Suppressor macrophage treated with lipopolysaccharide for 4 hours (primary cell): ENCODE results near the gene LIF.

Experiments used
- DNase-seq: peaks from one replicate; pipeline ENCODE4 v3.0.0-alpha.2; 2020

The LIF gene

DNA sequence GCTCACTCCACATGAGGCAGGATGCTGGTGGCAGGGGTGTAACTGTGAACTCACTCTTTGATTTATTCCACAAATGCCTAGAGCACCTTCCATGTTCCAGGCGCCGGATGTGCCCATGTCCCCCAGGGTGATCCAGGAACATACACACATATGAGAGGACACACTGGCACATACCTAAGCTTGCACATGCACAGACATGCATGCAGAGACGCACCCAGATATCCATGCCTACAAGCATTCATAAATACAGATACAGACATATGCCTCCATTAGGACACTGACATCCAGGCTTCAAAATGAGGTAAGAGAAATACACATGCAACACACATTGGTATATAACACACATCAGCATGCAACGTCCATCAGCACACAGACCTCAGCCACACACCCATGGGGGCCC lies 15.6 kb upstream of the LIF start:
- no peak for DNase-seq

DNA sequence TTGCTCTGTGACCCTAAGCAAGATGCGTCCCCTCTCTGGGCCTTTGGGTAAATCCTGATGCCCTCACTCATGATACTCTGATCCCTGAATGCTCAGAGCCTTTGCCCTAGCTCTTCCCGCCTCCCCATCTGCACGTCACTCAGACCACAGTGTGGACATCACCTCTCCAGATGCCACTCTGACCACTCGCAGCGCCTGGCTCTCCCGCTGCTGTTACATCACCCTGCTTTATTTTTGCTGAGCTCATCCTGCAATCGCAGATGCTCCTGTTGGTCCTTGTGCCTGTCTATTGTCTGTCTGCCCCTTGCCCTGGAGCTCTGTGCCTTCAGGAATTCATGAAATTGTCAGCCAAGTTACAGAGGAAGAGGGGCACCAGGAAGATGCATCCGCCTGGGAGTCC lies 14.6 kb upstream of the LIF start:
- peak; percentile 62 for DNase-seq

DNA sequence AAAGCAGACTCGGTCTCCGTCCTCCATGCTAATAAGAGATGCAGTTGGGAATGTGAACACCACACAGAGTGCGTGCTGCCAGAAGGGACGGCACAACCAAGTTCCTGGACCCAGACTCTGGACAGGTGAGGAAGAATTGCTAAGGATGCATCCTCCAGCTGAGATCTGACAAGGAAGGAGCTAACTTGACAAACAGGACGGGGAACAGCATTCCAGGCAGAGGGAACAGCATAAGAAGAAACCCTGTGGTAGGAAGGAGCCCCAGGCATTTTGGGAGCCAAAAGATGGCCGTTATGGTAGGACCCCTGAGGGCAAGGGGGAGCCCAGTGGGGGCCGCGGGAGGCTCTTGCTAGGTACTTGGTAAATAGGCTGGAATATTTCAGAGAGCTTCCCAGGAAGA lies 14.1 kb upstream of the LIF start:
- DNase-seq = no peak

DNA sequence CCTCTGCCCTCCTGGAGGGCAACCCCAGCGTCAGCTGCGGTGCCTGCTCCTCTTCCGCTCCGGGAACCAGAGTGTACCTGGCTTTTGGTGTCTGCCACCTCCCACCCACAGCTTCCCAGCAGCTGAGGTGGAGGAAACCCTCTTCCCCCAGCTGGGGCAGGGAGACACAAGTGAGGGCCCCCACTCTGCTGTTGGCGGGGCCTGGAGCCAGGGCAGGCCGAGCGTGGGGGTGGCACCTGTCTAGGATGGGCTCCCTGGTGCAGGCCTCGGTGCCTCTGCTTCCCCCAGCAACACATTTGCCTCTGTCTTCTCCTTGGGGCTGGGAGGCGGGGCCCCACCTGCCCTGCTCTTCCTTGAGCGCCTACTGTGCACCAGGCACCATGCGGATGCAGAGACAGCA lies 13.7 kb upstream of the LIF start:
- no peak for DNase-seq

DNA sequence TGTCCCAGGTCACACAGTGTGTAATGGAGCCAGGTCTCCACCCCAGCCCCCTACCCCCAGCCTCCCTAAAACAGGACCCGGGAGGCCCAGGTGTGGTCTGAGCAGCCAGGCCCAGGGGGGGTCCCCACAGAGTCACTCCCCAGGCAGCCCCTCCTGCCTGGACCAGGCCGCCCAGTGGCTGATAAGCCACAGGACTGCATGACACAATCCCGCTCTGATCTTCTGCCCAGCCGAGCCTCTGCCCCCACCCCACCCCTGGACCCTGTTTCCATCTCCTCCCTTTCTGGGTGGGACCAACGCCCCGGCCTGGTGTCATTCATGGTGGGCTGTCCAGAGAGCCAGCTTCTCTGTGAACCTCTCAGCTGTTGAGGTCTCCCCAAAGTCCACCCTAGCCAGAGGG lies 7.8 kb upstream of the LIF start:
- no peak for DNase-seq

DNA sequence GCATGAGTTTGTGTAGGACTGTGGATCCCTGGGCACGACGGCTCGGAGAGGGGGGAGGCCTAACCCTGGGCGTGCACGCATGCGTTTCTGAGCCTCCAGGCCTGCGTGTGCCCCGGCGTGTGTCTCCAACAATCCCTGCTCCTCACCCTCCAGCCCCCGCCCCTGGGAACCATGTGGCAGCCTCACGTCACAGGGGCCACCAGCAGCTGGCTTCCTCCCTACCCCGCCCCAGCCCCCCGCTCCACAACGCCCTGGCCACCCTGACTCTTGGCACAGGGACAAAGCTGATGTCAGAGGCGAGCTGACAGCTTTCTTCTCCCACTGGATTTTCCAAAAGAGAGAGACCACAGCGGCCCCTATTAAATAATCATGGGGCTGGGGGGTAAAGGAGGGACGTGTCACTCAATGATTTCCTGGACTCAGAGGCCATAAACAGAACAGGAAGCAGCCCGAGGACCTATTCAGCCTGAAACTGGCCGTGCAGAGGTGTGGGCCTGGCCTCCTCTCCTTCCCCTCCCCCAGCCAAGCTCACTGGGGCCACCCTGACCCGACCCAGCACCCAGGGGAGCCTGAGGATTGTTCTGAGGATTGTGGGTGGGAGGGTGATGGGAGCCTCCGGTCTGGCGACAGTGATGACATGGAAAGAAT lies 6.8 kb upstream of the LIF start:
- peak; percentile 42 for DNase-seq

DNA sequence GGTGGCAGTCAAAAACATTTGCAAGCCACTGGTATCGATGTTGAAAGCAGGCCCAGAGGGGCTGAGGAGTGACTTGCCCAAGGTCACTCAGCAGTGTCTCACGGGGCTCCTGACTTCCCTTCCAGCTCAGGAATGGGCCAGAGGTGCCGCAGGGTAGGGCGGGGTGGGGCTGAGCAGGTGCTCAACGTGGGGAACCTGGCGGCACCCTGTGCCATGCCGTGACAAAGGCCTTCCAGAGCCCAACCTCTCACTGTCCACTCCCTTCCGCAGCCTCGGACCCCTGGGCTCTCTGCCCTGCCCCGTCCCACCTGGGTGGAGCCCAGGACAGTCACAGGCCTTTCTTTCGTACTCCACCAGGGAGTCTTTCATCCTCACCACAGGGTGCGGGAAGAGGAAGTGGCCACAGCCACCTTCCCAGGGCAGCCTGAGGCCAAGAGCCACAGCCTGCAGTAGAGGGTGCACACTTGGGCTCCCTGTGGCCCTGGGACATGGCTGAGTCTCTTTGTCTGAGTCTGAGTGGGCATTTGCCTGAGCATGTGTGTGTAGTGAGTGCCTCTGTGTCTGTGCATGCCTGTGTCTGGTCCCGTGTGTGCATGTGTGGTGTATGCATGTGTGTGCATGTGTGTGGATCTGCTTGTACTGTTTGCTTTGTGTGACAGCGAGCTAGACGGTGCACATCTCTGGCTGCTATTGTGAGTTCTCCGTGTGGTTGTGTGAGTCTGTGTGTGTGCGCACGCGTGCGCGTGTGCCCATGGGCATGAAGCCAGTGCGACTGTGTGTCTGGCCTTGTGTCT lies 6.0 kb upstream of the LIF start:
- DNase-seq = no peak

DNA sequence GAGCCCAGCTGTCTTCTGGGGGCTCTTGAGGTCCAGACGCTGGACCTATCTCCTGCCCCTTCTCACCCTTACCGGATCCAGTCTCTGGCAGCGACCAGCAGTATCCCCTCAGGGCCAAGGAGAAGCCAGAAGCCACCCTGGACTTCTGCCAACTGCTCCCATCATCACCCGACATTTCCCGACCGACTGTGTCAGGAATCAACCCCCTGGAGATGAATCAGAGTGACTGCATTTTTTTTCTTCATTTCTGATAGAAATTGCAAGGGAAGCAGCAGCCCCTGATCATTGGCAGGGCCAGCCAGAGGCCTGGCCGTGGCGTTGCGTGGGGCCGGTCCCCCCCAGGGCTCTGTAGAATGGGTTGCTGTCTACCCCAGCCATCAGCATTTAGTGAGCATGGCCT lies 5.2 kb upstream of the LIF start:
- DNase-seq = no peak

DNA sequence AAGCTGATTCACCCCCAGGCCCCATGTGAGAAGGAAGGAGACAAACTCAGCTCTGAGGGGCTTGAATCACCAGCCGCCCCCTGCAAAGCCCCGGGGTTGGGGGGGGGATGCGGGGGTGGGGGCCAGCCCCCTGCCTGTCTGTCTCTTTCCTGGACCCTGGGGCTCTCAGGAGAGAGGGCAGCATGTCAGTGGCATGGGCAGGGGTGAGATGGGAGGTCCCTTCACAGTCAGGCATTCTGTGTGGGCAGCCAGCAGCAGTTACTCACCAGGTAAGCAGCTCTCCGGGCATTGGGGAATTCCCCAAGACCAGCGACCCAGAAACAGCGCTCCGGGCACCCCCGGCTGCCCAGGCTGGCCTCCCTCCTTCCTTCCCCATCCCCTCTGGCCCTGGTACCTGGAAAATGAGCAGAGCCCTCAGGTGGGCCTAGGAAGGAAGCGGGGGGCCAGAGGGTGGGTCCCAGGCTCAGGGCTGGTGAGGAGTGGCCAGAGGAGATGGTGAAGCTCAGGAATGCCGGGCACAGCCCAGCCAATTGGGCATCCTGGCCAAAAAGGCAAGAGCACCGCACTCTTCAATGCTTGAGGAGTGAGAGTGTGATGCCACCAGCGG lies 4.2 kb upstream of the LIF start:
- no peak for DNase-seq

DNA sequence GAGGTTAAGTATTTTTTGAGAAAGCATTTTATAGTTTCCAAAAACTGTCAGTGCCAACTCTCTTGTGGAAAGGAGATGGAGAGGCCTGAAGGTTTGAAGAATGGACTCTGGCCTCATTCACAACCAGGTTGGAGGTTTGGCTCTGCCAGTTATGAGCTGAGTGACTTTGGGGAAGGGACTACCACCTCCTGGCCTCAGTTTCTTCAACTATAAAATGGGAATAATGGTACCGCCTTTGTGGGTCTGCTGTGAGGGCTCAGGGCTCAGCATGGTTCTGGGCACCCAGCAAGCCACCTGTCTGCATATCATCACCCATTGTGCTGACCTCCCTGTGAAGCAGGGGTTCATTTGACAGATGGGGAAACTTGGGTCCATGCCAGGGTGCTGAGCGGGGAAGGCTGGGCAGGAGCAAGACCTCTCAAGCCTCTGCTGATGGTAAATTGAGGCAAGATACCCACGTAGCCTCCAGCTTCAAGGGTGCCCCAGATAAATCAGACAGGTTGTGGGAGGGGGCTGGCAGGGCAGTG lies 3.5 kb upstream of the LIF start:
- DNase-seq = no peak

DNA sequence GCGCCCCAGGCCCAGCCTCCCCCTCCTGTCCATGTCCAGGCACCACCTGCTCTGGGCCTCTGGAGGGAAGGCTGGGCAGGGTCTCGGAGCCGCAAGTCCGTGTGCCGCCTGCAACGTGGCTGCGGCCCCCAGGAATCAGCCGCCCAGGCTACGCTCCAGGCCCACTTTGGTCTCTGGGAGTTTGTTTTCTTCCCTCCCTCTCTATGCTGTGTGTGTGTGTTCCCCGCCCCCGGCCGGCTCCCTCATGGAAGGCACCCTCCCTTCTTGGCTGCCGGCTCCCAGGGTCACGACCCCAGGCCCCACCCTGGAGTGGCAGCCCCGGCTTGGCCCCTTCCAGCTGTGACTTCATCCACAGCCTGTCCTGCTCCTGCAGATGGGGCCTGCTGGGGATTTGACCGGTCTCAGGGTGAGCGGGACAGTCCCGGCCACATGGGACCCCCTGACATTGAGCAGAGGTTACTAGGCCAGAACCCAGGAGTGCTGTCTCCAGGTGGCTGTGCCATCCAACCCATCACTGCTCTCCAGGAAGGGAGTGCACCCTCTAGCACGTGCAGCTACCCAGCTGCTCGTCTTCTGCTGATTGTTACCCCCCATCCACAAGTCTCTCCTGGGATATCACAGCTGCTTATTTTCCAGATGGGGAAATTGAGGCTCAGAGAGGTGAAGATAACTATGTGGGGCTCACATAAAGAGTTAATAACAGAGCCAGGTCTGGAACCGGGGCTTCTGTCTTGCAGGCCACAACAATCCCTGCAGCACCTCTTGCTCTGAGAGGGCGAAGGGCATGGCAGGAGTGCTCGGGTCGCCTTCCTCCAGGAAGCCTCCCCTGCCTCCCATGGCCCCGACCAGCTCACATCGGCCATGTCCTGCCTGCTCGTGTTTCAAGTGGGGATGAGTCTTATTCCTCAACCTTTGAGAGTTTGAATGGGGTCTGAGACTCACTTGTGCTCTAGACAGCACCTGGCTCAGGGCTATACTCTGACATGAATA lies 2.8 kb upstream of the LIF start:
- DNase-seq = no peak

DNA sequence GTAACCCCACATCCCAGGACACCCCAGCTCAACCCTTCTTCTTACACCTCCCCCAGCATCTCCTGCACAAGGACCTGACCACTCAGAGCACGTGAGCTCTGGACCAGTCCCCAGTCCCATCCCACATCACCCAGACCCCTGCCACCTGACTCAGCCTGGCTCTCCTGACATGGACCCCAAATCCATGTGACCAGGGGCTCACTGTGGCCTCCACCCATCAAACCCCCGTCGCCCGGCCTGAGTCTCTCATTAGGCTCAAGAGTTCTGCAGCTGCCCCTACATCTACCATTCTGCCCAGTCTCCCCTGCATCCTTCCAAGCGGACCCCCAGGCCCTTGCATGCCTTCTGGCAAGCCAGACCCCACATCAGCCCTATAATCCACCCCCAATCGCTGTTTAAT lies 1.9 kb upstream of the LIF start:
- DNase-seq = no peak

DNA sequence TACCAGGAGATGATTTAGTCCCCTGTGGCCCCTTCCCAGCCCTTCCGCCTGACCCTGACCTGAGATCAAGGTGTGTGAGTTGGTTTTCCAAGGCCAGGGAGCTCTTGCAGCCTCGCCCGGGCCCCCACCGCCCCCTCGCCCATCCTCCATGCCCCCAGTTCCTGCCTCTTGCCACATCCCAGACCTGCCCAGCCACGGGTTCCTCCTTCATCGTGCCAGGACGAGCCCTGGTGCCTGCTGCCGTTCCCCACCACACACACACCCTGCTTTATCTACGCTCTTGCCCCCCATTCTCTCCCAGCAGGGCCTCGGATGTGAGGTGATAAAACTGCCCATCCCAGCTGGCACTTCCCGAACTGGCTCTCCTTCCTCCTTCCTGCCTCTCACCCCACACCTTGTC lies 1.4 kb upstream of the LIF start:
- DNase-seq = no peak

DNA sequence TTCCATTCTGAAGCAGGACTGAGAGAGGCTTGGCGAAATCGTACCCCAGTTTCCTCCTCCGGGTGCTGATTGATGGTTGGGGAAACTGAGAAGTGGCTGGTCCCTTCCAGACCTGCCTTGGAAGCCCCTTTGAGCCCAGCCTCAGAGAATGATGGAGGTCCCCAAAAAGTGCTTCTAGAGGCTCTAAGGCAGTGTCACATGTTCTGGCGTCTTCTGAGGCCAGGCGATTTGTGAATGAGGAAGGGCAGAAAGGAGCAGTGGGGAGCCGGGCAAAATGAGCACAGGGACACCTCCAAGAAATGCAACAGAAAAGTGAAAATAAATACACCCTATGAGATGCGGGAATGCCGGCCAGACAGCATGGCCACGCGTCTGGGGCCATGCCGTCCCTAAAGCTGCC lies 1.0 kb upstream of the LIF start:
- DNase-seq = no peak

DNA sequence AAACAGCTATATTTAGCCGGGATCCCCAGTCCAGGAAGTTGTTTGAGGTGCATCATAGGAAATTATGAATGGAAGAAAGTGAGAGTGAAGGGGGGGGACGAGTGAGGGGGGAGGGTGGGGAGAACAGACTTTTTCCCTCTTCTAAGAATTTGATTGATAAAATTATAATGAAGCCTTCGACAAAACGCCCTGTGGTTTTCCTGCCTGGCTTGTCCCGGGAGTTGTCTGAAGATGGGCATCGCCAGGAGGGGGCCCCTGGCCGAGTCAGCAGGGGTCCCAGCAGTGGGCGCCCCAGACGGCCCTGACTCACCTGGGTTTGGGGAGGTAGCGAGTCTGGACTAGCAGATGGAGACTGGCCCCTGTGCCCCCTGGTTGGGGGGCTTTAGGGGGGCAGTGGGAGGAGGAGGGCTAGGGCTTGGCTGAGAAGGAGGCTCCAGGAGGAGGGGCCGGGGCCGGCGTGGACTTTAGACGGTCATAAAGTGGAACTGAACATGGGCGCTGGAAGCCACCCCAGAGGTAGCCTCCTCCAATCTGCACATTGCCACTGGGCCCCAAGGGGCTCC lies 336 bp upstream of the LIF start:
- DNase-seq = peak; percentile 66

DNA sequence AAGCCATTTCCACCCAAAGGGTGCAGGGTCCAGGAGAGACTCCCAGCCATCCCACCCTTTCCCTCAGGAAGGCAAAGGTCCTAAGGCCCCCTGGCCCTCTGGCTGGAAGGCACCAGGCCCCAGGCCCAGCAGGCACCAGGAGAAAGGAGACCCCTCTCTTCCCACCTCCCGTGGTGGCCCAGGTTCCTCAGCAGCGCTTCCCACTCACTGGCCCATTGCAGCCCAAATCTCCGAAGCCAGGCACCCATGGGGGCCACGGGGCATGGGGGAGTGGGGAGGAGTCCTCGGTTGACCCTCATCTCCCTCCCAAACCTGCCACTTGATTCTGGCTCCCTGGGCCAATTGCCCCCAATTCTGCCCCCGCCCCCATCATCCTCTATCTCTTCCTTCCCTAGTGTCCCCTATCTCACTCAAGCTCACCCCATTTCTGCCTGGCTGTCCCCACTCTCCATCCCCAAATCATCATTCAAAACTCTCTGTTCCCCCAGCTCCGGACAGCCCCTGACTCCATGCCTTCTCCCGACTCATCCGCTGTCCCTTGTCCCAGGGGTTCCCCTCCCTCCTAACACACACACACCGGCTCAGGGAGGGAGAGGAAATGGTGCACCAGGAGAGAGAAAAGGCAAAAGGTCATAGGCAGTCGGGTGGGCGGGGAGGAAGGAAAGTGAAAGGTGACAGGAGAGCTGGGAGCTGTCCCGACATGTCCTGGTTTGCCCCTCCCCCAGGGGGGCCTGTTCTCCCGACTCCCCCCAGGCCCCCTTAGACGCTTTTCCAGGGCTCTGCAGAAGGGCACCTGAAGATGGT lies 1.2 kb downstream of the LIF start:
- DNase-seq = no peak

DNA sequence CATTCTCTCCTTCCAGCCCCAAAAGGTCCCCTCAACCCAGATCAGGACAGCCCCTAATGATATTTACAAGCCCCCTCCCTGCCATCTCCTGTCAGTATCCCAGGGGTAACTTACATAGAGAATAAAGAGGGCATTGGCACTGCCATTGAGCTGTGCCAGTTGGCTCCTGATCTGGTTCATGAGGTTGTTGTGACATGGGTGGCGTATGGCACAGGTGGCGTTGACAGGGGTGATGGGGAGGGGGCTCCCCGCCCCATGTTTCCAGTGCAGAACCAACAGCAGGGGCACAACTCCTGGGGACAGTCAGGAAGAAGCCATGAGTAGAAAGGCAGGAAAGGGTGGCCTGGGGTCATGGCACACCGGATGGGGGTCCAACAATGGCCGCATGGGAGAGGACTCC lies 1.9 kb downstream of the LIF start:
- no peak for DNase-seq

DNA sequence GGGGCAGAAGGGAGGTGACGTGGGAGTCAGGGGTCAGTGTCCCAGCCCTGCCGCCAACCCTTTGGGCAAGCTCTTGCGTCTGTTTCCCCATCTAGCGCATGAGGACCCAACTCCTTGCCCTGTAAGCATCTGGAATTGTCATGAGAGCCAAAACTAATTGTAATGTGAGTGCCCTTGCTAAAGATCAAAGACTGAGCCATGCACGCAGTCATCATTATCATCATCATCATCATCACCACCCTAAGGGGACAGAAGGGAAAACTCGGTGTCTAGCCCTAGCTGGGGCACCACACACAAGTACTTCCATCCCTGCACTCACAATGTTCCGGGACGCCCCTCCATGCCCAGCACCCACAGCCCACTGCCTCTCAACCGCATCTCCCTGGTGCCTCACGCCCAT lies 2.5 kb downstream of the LIF start:
- no peak for DNase-seq

DNA sequence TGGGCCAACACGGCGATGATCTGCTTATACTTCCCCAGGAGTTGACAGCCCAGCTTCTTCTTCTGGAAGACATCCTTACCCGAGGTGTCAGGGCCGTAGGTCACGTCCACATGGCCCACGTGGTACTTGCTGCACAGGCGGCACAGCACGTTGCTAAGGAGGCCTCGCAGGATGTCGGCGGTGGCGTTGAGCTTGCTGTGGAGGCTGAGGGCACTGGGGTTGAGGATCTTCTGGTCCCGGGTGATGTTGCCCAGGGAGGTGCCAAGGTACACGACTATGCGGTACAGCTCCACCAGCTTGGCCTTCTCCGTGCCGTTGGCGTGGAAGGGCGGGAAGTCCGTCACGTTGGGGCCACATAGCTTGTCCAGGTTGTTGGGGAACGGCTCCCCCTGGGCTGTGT lies 2.9 kb downstream of the LIF start:
- DNase-seq = no peak

DNA sequence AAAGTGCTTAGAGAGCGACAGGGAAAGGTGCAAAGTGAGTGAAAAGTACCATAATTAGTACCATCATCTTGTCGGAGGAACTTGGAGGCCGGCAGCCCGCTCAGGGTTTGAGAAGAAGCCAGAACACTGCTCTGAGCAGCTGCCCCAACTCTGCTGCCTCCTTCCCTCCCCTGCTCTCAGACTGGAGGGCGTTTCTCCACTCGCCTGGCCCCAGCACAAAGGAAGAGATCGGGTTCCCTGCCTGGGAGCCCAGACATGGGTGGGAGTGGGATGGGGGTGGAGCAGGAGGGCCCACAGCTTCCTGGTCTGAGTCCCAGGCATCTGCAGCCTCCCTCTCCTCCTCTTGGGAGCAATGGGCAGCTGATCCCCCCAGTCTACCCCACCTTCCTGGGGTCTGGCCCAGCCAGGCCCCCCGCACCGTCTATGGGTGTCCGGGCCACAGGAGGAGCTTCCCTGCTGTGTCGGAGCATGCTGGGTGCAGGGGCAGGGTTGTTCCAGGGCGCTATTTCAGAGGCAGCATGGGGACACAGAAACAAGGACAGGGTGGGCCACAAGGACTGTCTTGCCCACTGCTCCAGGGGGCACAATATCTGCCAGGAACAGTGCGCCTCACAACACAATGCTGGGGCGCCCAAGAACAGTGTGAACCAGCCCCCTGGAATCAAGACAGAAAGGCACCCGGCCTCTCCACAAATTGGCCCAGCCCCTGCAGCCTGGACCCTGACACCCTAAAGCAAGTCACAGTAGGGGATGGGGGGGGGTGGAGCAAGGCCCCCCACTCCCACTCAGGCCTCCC lies 4.8 kb downstream of the LIF start:
- DNase-seq = no peak
